ENCODE results near the gene MYOM1. TPM values are rescaled to one million over a fixed set of nuclear protein-coding genes. Genes with fewer than 3 reads are reported as not detected.

The MYOM1 gene
- total RNA-seq, 1 donor from 2014 or later, result 0.49 TPM

DNA sequence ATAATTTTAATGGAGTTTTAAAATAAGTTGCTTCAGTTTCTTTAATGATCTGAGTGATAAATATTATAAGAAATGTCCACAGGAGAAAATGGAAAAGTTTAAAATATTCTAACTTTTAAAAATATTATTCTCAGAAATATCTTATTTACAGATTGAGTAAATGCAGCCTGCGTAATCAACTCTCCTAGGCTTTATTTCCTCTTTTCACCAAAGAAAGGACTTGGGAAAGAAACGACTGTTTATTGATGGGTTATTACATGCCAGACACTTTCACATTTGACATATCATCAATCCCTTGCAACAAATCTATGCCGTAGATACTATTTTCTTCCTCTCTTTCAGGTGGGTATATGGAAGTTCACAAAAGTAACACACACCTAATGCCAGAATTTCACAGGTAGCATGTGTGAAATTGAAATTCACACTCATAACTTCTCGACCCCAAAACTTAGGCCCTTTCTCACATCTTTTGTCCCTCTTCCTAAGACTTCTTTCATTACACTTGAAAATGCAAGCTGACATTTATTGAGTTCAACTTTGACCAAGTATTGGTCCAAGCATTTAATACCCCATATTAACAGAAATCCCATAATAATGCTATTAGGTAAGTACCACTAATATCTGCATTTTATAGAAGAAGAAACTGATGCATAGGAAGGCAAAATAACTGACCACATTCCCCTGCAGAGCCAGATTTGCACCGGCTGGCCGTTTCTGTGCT, 49.2 kb downstream of the MYOM1 start:
- TF ChIP-seq, protein P1, sequence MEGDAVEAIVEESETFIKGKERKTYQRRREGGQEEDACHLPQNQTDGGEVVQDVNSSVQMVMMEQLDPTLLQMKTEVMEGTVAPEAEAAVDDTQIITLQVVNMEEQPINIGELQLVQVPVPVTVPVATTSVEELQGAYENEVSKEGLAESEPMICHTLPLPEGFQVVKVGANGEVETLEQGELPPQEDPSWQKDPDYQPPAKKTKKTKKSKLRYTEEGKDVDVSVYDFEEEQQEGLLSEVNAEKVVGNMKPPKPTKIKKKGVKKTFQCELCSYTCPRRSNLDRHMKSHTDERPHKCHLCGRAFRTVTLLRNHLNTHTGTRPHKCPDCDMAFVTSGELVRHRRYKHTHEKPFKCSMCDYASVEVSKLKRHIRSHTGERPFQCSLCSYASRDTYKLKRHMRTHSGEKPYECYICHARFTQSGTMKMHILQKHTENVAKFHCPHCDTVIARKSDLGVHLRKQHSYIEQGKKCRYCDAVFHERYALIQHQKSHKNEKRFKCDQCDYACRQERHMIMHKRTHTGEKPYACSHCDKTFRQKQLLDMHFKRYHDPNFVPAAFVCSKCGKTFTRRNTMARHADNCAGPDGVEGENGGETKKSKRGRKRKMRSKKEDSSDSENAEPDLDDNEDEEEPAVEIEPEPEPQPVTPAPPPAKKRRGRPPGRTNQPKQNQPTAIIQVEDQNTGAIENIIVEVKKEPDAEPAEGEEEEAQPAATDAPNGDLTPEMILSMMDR (IDR thresholded peaks at IDR 0.05; ENCODE audit: unreplicated experiment), result no peak
- Mint-ChIP-seq H3K4me1 (ENCODE audit: unreplicated experiment) (no peaks in the 10 kb centered on the region), H3K4me3 (ENCODE audit: unreplicated experiment) (no peak overlapping the region), H3K9me3 (ENCODE audit: unreplicated experiment) (no peaks in the 10 kb centered on the region), H3K27ac (ENCODE audit: unreplicated experiment) (no peak overlapping the region), H3K36me3 (ENCODE audit: low read depth, unreplicated experiment) (no peaks in the 10 kb centered on the region), H3K27me3 (ENCODE audit: unreplicated experiment) (no peaks in the 10 kb centered on the region)
- no peak for DNase-seq (ENCODE audit: low spot score)

DNA sequence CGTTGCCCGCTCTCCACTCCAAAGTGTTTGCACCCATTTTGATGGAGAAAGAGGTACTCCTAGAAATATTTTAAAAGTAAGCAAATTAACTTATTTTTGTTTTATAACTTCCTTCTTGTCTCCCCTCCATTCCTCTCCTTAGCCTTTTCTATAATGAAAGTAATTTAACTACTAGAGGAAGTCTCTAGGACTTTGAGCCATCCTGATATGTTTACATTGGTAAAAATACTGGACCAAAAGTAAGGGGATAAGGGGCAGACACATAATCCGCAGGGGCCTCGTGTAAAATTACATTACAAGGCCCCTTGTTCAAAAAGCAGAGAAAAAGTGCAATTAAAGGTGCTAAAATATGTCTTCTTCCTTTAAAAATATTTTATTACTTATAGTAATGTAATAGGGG, 55.4 kb downstream of the MYOM1 start:
- TF ChIP-seq, protein P1 (IDR thresholded peaks at IDR 0.05; ENCODE audit: unreplicated experiment), result no peak
- Mint-ChIP-seq H3K4me1 (ENCODE audit: unreplicated experiment) (peaks cover 2% of the 10 kb centered on the region), H3K27ac (ENCODE audit: unreplicated experiment) (no peak overlapping the region), H3K27me3 (ENCODE audit: unreplicated experiment) (peaks cover 1% of the 10 kb centered on the region), H3K36me3 (ENCODE audit: low read depth, unreplicated experiment) (no peaks in the 10 kb centered on the region), H3K4me3 (ENCODE audit: unreplicated experiment) (no peak overlapping the region), H3K9me3 (ENCODE audit: unreplicated experiment) (no peaks in the 10 kb centered on the region)
- DNase-seq (ENCODE audit: low spot score), result no peak

DNA sequence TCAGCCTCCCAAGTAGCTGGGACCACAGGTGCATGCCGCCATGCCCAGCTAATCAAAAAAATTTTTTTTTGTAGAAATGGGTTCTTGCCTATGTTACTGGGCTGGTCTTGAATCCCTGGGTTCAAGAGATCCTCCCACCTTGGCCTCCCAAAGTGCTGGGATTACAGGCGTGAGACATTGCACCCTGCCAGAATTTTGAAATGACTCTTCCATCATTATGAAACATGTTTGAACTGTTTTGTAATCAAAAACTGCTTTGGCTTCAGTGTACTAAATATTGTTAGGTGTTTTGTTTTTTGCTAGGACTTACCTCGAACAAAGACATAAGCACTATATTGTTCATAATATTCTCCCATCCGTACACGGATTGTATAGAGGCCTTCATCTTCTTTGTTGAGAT, 55.8 kb downstream of the MYOM1 start:
- Mint-ChIP-seq H3K9me3 (ENCODE audit: unreplicated experiment) (no peaks in the 10 kb centered on the region), H3K4me1 (ENCODE audit: unreplicated experiment) (peaks cover 2% of the 10 kb centered on the region), H3K4me3 (ENCODE audit: unreplicated experiment) (no peak overlapping the region), H3K36me3 (ENCODE audit: low read depth, unreplicated experiment) (no peaks in the 10 kb centered on the region), H3K27me3 (ENCODE audit: unreplicated experiment) (peaks cover 1% of the 10 kb centered on the region), H3K27ac (ENCODE audit: unreplicated experiment) (no peak overlapping the region)
- DNase-seq (ENCODE audit: low spot score), result no peak
- TF ChIP-seq, protein P1 (IDR thresholded peaks at IDR 0.05; ENCODE audit: unreplicated experiment), result no peak

DNA sequence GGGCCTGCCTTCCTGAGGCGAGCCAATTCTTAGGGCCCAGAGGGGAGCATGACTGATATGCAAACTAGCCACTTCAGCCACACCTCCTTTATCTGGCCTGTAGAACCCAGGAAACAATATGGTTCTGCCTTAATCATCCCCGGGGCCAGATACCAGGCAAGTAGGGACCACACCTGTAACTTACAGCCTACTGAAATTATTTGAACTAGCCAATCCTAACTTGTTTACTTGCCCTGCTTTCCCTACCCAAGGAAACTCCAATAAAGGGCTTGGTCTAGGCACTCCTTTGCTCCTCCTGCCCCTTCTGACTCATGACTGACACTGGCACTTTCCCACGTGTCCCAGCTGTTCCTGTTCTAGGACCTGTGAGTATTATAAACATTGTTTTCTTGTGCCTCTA, 57.6 kb downstream of the MYOM1 start:
- TF ChIP-seq, protein P1 (IDR thresholded peaks at IDR 0.05; ENCODE audit: unreplicated experiment), result no peak
- Mint-ChIP-seq H3K36me3 (ENCODE audit: low read depth, unreplicated experiment) (no peaks in the 10 kb centered on the region), H3K9me3 (ENCODE audit: unreplicated experiment) (no peaks in the 10 kb centered on the region), H3K27me3 (ENCODE audit: unreplicated experiment) (peaks cover 1% of the 10 kb centered on the region), H3K4me1 (ENCODE audit: unreplicated experiment) (peaks cover 2% of the 10 kb centered on the region), H3K27ac (ENCODE audit: unreplicated experiment) (no peak overlapping the region), H3K4me3 (ENCODE audit: unreplicated experiment) (no peak overlapping the region)
- DNase-seq (ENCODE audit: low spot score), result no peak

DNA sequence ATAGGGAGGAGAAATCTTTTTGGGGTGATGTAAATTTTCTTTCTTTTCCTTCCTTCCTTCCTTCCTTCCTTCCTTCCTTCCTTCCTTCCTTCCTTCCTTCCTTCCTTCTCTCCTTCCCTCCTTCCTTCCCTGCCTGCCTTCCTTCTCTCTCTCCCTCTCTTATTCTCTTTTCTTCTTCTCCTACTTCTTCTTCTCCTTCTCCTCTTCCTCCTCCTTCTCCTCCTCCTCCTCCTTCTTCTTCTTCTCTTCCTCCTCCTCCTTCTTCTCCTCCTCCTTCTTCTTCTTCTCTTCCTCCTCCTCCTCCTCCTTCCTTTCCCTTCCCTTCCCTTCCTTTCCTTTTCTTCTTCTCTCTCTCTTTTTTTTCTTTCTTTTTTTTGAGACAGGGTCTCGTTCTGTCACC, 59.9 kb downstream of the MYOM1 start:
- H3K4me1 Mint-ChIP-seq (ENCODE audit: unreplicated experiment), result peaks cover 2% of the 10 kb centered on the region
- H3K36me3 Mint-ChIP-seq (ENCODE audit: low read depth, unreplicated experiment), result no peaks in the 10 kb centered on the region
- H3K4me3 Mint-ChIP-seq (ENCODE audit: unreplicated experiment), result no peak overlapping the region
- peaks cover 1% of the 10 kb centered on the region for H3K27me3 Mint-ChIP-seq (ENCODE audit: unreplicated experiment)
- no peak overlapping the region for H3K27ac Mint-ChIP-seq (ENCODE audit: unreplicated experiment)
- no peaks in the 10 kb centered on the region for H3K9me3 Mint-ChIP-seq (ENCODE audit: unreplicated experiment)
- no peak for DNase-seq (ENCODE audit: low spot score)
- TF ChIP-seq, protein P1 (IDR thresholded peaks at IDR 0.05; ENCODE audit: unreplicated experiment), result no peak

Measured in endothelial cell (in vitro differentiated cells).